Measurements from ENCODE around the gene CELF5.
A peak's percentile ranks its signal among the peaks of the same experiment; 100 is the strongest.

Gene CELF5

GRCh38 chr19:3333662-3334061 lies 109.2 kb downstream of the CELF5 start (continued):
- TF ChIP-seq PRDM2 (tag by site-specific recombination; IDR thresholded peaks at IDR 0.05; ENCODE audit: borderline replicate concordance) (no peak), ZNF621 (tag by site-specific recombination; IDR thresholded peaks at IDR 0.05) (no peak), ZNF18 (tag by site-specific recombination; IDR thresholded peaks at IDR 0.05) (no peak), ZNF692 (tag by site-specific recombination; IDR thresholded peaks at IDR 0.05) (no peak), ZNF791 (tag by site-specific recombination; IDR thresholded peaks at IDR 0.05) (no peak), REPIN1 (tag by site-specific recombination; IDR thresholded peaks at IDR 0.05; ENCODE audit: low read depth) (no peak), HIC1 (tag by site-specific recombination; IDR thresholded peaks at IDR 0.05) (no peak), ATF2 (tag by site-specific recombination; IDR thresholded peaks at IDR 0.05; ENCODE audit: low read depth) (peak; percentile 87), ZNF449 (tag by site-specific recombination; IDR thresholded peaks at IDR 0.05) (no peak), ZBTB7A (tag by site-specific recombination; IDR thresholded peaks at IDR 0.05; ENCODE audit: low read depth) (no peak), ZNF146 (tag by site-specific recombination; IDR thresholded peaks at IDR 0.05) (no peak), ZNF785 (tag by site-specific recombination; IDR thresholded peaks at IDR 0.05) (no peak), ZNF274 (IDR thresholded peaks at IDR 0.05; ENCODE audit: low read length) (no peak), ZNF274 (tag by site-specific recombination; IDR thresholded peaks at IDR 0.05; ENCODE audit: borderline replicate concordance) (no peak), ZNF76 (tag by site-specific recombination; IDR thresholded peaks at IDR 0.05; ENCODE audit: borderline replicate concordance, low read depth) (no peak), SP7 (tag by site-specific recombination; IDR thresholded peaks at IDR 0.05) (peak; percentile 45), SP2 (tag by site-specific recombination; IDR thresholded peaks at IDR 0.05) (0 out of 2 replicates have a peak, but pooled peaks have one; percentile 6), ZNF302 (tag by site-specific recombination; IDR thresholded peaks at IDR 0.05; ENCODE audit: low read depth) (no peak)
